CD4-positive, alpha-beta T cell treated with Interleukin-6 for 4 hours (primary cell): ENCODE measurements around the gene AGT.

Source experiments
- DNase-seq: peaks from one replicate; pipeline ENCODE4 v3.0.0-alpha.2; 2020; ENCODE audit warnings: mixed read lengths

The AGT gene

DNA sequence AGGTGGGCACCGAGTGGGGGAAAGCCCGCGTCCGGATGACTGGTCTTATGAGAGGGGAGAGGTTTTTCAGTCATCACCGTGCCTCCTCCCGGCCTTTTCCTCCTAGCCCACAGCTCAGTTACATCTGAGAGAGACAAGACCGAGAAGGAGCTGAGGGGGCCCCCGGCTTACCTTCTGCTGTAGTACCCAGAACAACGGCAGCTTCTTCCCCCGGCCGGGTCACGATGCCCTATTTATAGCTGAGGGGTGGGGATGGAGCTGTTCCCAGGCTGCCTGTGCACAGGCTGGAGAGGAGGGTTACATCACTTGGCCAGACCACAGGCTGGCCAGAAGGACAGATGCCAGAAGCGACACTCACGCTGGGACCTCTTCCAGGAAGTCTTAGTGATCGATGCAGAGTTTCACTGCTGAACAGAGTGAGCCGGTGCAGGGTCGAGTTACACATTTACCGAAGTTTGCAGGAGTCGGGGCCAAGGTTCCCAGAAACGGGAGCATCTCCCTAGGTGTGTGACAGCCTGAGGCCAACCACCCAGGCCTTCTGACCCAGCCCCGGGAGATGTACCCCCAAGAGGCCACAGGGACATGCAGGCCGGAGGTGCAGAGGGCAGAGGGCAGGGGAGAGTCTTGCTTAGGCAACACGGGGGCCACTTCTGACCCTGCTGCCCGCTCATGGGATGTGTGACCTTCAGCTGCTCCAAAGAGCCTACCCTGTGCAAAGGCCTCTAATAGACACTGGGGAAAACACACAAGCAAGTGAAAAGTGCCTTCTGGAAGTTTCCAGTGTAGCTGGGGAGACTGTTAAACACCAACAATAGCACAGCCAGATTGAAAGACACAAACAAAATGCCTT is at the start of gene AGT:
AGT (minus strand) TSS at position 208 of the 850 bp plus-strand sequence. CDS start 3,299 bp downstream, outside the sequence.
- no peak for DNase-seq

DNA sequence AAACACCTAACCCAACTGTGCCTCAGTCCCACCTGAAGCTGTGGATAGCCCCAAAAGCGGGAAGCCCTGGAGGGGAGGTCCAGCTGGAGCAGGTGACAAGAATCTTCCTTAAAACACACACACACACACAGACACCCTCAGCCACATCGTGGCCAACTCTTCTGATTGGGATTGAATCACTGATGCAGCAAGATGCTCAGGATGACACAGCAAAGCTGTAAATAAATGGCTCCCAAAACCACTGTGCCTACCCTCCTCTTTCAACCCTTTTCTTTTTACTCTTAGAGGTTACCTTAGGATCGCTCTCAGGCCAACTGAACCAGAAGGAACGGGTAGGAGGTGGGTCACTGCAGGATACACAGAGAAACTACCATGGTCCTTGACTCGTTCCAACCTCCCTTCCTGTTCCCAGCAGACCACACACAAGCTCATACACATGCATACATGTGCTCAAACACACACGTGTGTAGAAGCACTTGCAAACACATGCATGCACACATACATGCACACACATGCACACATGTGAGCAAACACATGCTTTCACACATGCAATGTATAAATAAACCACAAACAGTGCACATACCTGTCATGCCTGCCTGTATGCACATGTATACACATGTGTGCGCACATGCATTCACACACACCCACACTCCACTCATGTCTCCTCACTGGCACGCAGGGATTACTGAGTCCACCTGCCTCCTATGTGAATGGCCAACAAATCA is 47.7 kb upstream of the AGT start:
- DNase-seq = no peak

DNA sequence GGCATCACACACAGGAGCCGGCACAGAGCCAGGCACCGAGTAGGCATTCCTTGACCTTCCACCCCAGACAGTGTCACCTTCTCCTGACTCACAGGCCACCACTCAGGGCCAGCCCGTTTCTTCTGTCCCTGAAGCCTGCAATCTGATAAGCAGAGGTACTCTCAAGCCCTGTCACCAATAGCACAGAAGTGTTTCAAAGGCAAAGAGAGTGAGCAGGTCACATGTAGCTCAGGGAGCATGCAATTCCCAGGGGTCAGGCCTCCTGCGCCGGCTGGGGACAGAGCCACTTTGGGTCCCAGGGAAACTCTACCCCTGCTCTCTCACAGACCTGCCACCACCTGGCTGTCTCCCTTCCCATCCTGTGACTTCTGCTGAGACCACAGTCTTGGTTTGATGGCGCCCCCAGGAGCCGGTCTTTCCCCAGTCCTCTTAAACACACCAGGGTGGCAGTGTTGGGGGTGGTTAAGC is 46.5 kb upstream of the AGT start:
- no peak for DNase-seq

DNA sequence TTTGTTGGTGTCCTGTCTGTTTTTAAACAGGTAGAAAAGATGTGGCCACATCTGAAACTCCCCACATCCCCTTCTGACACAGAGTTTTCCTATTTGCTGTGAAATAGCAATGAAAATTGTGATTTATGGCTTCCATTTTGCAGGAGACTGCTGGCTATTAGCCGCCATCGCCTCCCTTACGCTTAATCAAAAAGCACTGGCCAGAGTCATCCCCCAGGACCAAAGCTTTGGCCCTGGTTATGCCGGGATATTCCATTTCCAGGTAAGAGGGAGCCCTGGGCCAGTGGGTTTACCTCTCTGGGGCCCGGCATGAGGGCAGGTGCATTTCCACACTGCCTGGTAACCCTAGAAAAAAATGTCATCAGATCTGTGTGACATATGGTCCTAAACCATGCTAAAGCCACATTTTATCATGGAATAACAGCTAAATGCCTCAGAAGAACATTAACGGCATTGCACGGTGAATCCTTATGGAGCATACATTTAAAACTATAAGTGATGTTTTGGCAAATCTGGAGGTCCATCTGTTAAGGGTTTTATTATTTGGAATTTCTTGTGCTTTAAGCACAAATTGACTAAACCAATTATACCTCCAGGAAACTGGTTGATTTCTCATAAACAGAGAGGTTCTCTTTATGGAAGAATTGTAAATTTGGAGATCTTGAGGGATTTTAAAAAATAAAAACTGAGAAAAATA is 45.6 kb upstream of the AGT start:
- DNase-seq = no peak

DNA sequence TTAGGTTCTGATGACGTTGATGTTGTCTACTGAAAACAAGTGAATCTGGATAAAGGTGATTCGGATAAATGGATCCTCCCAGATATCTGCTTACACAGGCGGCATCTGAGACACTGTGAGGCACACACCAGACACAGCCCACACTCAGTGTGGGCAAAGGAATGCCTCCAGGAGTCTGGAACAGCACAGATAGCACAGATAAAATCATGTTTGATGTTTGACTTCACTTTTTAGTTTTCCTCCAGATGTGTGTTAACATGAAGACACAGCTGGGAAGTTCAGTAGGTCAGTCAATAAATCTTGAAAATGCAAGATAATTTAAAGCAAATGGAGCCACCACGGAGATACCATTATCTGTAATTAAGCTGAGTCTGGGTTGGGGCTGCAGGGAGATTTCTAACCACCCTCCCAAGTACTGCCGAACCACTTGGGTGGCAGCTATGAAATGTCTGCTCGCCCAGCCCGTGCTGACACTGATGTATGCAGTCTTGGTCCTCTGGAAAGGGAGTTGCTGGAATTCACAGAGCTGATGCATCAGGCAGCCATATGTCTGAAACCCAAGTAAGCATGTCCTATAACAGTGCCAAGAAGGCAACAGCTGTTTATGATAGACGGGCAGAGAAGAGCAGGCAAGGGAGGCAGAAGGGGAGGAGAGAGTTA is 44.9 kb upstream of the AGT start:
- DNase-seq = no peak

DNA sequence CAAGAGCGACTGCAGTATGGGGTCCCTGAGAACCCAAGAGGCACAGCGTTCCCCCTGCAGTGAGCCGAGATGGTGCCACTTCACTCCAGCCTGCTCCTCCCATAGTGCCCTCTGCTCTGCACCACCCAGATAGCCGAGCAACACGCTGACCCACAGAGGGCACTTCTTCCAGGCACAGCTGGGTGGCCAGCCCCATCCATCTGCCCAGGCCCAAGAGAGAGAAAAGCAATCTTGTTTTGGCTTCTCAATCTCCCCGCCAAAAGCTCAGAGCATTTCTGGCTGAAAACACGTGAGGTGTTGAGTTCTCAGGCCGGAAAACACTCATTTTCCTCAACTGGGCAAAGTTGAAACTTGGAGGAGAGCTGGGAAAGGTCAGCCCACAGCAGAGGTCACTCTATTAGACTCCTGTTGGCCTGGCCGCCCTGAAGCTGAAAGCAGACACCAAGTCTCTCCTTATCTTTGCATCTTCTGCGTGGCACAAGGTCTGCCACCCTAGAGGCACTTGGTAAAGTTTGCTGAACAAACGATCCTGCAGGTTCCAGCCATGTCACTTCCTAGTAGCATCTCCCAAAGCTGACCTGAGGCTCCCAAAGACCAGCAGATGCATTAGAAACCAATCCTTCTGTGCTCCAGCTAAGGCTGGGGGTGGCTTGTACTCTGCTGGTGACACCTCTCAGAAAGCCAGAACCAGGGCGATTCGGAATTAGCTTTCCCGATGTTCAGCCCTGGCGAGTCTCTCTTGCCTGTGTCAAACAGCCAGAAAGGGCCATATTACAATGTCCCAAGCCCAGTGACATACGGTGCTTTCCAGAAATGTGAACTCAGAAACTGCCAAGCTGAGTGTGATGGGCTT is 44.2 kb upstream of the AGT start:
- DNase-seq = no peak

DNA sequence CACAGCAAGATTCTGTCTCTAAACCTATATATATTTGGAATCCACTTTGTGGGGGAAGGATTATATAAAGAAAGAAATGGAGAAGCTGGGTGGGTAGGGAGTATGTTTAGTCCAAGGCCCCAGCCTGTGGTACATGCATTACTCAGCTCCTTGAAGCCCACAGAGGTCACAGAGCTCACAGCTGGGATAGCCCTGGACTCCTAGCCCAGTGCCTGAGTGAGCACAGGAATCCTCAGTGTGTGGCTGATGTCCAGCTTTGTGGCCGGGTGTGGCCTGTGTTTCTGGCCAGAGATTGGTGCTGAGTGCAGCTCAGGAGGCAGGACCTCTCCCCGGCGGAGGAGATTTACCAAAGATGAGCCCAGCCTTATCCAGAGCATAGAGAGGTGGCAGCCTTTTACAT is 40.9 kb upstream of the AGT start:
- no peak for DNase-seq

DNA sequence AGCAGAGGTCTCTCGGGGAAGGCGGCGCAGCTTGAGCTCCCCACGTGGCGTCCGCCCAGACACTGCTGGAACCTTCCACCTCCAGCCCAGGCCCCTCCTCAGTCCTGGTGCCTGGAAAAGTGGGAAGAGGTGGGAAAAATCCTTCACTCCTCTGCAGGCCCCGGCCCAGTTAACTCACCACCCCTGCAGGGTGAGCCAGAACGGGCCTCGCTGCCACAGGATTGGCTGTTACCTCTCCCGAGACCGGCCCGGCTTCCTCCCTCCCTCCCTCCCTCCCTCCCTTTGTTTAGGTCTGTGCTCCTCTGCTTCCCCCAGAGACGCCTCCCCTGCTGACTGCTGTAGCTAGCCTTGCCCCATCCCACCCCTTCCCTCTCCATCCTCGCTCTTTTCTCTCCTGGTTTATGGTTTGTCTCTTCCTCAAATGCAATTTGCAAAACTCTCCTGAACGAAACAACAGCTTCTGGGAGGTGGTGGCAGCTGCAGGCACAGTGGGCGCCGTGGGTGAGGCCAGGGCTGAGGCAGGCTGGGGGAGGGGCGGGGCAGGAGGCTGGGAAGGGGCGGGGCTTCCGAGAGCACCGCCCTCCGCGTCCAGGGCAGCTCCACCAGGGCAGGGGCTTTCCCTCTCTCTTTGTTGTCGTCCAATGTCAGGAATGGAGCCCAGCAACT is 39.8 kb upstream of the AGT start:
- DNase-seq = peak; percentile 62

DNA sequence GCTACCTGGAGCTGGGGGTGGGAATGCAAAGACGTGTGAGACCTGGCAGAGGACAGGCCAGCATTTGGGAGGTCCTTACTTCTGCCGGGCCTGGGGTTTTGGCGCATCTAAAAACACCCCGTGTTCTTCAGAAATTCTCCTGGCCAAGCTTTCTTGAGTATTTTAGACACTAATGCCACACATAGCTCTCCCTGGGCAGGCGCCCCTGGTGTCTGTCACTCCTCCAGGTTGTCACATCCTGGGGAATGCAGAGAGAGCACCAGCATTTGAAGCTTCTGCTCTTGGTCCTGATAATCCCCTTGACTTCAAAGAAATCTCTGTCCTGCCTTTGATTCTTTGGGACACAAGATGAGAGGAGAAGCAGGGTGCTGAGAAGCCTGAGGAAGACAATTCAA is 39.3 kb upstream of the AGT start:
- DNase-seq = no peak

DNA sequence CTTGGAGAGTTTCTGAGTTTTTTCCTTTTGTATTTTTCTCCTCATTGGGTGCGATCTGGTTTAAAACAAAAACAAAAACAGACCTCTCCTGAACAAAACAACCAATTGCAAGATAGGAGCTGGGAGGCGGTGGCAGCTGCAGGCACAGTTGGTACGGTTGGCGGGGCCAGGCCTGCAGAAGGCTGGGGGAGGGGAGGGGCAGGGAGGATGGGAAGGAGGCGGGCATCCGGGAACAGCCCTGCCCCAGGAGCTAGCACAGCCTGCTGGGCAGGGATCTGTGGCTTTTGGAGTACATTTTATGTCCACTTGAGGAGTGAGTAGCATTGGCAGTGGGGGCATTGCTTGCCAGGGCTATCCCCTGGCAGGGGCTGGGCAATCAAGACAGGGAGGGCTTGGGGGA is 38.5 kb upstream of the AGT start:
- DNase-seq = no peak

DNA sequence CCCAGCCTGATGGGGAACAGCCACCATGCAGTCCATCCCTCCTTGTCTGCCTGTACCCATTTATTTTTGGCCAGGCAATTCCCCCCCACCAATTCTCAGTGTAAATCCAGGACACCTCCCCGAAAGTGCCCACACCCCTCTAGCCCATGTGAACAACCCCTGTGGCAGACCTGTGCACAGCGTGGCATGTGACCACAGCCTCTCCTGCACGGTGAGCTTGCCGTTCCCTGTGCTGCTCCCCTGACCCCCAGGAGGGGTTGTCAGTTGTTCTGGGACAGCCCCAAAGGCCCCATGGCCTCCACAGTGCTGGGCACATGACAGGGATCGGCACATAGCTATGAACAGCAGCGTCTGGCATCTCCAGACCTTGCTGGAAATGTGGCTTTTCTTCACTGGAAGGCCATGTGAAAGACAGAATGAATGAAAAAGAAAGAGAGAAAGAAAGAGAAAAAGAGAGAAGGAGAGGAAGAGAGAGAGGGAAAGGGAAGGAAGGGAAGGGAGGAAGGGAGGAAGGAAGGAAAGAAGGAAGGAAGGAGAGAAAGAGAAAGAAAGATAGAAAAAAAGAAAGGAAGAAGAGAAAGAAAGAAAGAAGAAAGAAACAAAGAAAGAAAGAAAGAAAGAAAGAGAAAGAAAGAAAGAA is 37.2 kb upstream of the AGT start:
- DNase-seq = no peak

DNA sequence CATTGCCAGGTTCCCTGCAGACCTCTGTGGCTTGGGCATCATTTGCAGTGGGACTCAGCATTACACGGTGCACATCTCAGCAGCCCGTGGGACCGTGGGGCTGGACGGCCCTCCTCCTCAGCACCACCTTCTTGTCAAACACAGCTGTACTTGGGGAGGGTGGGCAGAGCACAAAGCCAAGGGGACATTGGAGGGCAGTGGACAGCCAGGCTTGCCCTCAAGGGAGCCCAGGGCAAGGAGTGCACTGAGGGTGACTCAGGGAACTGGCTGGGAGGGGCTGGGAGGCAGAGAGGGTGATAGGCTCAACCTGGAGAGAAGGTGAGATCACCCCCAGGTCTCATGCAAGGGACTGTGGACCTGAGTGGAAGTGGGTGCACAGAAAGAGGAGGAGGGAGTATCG is 36.7 kb upstream of the AGT start:
- no peak for DNase-seq

DNA sequence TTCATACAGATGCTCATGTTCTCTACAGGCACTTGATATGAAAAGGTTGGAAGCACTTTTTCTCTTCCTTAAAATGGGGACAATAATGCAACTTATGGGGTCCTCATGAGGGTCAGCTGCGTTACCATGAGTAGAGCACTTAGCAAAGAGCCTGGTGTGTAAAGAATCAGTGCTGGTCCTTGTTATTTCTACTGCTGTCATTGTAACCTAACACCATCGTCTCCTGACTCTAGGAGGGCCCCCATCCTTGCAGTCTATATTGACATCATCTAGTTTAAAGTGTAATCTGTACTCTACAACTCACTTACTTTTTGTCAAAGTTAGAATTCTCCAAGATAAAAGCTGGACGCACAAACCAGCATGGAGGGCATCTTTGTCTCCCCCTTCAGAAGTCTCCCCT is 35.7 kb upstream of the AGT start:
- DNase-seq = no peak

DNA sequence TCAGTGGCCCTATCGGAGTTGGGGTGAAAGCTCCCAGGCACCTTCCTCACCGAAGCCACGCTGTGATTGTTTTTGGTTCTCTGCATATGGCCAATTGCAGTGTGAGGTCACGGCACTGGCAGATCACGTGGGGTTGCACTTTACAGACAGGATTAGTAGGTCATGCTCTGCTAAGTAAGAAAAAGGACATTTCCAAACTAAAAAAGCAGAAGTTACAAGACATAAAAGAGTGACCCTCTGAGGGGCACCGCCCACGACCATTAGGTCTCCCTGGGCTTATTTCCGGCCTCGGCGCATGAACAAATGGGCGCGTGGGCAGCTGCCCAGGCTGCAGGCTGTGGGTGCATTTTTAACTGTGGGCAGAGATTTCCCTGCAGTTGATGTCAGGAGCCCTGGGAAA is 35.2 kb upstream of the AGT start:
- no peak for DNase-seq

DNA sequence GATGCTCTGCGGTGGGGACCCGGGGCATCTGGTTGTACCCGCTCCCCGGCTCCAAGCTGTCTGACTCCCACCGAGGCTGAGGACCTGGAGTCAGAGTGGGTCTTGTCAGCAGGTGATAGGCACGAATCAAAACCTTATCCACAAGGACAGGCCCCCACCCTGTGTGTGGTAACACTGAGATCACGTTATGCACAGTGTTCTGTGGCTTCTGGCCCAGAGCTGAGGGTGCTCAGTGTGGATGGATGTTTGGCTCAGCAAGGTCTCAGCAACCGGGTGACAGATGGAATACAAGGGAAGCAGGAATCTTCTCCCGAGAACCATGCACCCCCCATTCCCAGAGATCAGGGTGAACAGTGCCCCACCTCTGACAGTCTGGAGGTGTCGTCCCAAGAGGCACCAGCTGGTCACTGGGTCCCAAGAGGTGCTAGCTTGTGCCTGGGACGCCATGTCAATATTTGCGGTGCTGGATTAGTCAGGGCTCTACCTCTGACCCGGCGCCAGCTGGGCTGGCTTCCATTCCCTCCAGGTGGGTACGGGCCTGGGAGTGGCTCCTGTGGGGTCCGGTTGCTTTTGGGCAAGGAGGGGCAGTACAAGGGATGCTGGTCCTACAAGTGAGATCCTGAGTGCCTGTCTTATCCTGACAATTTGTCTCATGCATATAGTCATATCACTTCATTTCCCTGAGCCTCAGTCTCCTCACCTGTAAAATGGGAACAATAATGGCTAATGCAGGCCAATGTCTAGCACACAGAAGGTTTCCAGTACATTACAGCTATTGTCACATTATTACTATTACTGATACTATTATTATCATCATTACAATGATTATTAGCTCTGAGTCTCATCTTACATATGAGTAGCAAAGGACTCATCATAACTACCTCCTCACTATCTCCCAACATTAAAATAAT is 34.2 kb upstream of the AGT start:
- no peak for DNase-seq

DNA sequence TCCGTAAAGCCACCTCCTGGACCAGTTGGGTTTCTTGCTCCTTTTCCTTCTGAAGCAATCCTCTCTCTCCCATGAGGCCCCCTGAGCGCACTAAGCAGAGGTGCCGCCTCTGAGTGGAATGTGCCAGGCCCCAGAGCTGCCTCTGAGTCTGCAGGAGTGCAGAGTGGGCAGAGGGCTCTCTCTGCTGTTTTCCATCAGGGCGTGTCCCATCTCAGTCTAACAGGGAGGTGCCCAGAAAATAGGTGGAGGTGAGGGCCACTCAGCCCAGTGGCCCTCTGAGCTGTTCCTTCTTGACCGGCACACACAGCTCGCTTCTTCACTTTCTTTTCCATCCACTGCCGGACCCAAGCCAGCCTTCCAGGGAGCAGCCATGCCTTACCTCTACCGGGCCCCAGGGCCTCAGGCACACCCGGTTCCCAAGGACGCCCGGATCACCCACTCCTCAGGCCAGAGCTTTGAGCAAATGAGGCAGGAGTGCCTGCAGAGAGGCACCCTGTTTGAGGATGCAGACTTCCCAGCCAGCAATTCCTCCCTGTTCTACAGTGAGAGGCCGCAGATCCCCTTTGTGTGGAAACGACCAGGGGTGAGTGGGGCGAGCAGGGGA is 33.3 kb upstream of the AGT start, which contains the start of gene CAPN9:
CAPN9 (plus strand) TSS at position 262 of the 604 bp plus-strand sequence; CDS start at position 371, 109 bp downstream.
- no peak for DNase-seq

DNA sequence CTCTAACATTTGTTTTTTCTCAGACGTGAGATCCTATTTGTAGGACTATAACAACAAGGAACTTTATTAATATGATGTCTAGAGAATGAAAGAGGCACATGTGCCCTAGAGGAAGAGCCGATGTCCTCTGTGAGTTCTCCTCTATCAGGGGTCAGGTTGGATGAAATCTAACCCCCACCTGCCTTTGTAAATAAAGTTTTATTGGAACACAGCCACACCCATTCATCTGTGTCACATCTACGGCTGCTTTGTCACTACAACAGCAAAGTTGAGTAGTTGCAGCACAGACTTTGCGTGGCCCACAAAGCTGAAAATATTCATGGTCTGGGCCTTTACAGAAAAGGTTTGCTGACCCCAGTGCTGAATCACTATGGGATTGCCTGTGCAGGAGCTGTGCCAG is 32.7 kb upstream of the AGT start:
- DNase-seq = no peak

DNA sequence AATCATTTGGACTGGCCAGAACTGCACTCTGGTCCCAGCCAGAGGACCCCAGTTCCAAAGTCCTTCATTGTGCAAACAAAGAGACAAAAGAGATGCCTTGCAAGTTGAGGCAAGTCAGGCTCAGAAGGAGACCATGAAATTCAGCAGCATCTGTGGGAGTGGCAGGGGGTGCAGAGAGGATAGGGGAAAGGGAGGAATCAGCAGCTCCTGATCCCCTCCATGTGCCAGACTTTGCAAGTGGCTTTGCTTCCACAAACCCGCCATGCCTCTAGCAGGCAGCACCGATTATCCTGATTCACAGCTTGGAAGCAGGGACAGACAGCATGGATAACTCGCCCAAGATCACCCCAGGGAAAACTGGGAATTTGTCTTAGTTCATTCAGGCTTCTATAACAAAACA is 31.1 kb upstream of the AGT start:
- no peak for DNase-seq

DNA sequence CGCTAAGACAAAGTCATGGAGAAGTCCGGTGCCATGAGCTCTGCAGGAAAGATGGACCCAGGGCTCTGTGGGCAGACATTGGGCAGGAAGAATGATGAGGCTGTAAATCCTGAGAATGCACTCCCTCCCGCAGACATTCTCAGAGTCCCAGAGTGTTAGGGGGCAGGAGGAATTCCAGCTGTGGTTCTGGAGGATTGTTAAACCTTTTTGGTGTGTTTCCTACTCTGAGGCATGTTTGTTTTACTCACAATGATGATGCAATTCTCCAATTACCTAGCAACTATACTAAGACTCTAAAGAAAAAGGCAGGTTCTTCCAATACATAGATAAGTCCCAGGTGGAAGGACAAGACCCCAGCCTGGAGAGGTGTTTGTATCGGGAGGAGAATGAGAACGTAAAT is 30.5 kb upstream of the AGT start:
- DNase-seq = no peak
